H9 (cell line): Measurements from ENCODE around the gene FOXK1. TPM values are rescaled to one million over a fixed set of nuclear protein-coding genes. Genes with fewer than 3 reads are reported as not detected.

Experiments
- DNase-seq: peaks from one replicate; pipeline ENCODE4 v3.0.0-alpha.2; 2017
- H2AFZ ChIP-seq: one replicate; pipeline ENCODE4 v1.6.1; 2013; ENCODE audit warnings: mild to moderate bottlenecking, low read length, control low read depth, moderate library complexity
- H2AK5ac ChIP-seq: 2 replicates; pipeline ENCODE4 v1.6.1; 2013; ENCODE audit warnings: low read length, control low read depth, mixed read lengths; ENCODE audit not compliant: insufficient read length
- H2BK120ac ChIP-seq: one replicate; pipeline ENCODE4 v1.6.1; 2013; ENCODE audit warnings: low read depth, mild to moderate bottlenecking, low read length, control low read depth, inconsistent platforms; ENCODE audit not compliant: poor library complexity, severe bottlenecking
- H2BK12ac ChIP-seq: 2 replicates; pipeline ENCODE4 v1.6.1; 2013; ENCODE audit warnings: low read length, control low read depth, mixed read lengths, low read depth; ENCODE audit not compliant: insufficient read length
- H2BK15ac ChIP-seq: 2 replicates; pipeline ENCODE4 v1.6.1; 2013; ENCODE audit warnings: low read depth, low read length, control low read depth
- H2BK20ac ChIP-seq: one replicate; pipeline ENCODE4 v1.6.1; 2013; ENCODE audit warnings: low read depth, mild to moderate bottlenecking, low read length, control low read depth, inconsistent platforms; ENCODE audit not compliant: poor library complexity, severe bottlenecking
- H2BK5ac ChIP-seq: 2 replicates; pipeline ENCODE4 v1.6.1; 2013; ENCODE audit warnings: low read length, control low read depth, mixed read lengths; ENCODE audit not compliant: insufficient read length
- H3K14ac ChIP-seq: 2 replicates; pipeline ENCODE4 v1.6.1; 2013; ENCODE audit warnings: low read length, control low read depth; ENCODE audit not compliant: insufficient read depth
- H3K18ac ChIP-seq: 2 replicates; pipeline ENCODE4 v1.6.1; 2013; ENCODE audit warnings: low read depth, mild to moderate bottlenecking, mixed read lengths, low read length, control low read depth; ENCODE audit not compliant: insufficient read length
- H3K23ac ChIP-seq: 2 replicates; pipeline ENCODE4 v1.6.1; 2013; ENCODE audit warnings: low read length, control low read depth, mixed read lengths, low read depth; ENCODE audit not compliant: insufficient read length
- H3K23me2 ChIP-seq: 2 replicates; pipeline ENCODE4 v1.6.1; 2013; ENCODE audit warnings: low read depth, mild to moderate bottlenecking, mixed read lengths, low read length, control low read depth; ENCODE audit not compliant: insufficient read length, poor library complexity, severe bottlenecking
- H3K27ac ChIP-seq: 2 replicates; pipeline ENCODE4 v1.5.1; 2013; ENCODE audit warnings: low read length, control low read depth, mixed read lengths, low read depth; ENCODE audit not compliant: insufficient read length
- H3K27me3 ChIP-seq: 2 replicates; pipeline ENCODE4 v1.6.1; 2013; ENCODE audit warnings: low read length, control low read depth, inconsistent platforms; ENCODE audit not compliant: insufficient read depth
- H3K4ac ChIP-seq: 2 replicates; pipeline ENCODE4 v1.6.1; 2013; ENCODE audit warnings: low read depth, mild to moderate bottlenecking, control low read depth, inconsistent platforms, low read length, moderate library complexity
- H3K4me1 ChIP-seq: 2 replicates; pipeline ENCODE4 v1.6.1; 2013; ENCODE audit warnings: low read length, control low read depth, inconsistent platforms; ENCODE audit not compliant: insufficient read depth
- H3K4me2 ChIP-seq: 2 replicates; pipeline ENCODE4 v1.6.1; 2013; ENCODE audit warnings: low read length, control low read depth, mixed read lengths; ENCODE audit not compliant: insufficient read length, insufficient read depth
- H3K56ac ChIP-seq: 2 replicates; pipeline ENCODE4 v1.6.1; 2013; ENCODE audit warnings: low read depth, mild to moderate bottlenecking, mixed read lengths, low read length, control low read depth; ENCODE audit not compliant: insufficient read length
- H3K79me1 ChIP-seq: 2 replicates; pipeline ENCODE4 v1.6.1; 2013; ENCODE audit warnings: low read depth, mild to moderate bottlenecking, moderate library complexity, low read length, control low read depth, inconsistent platforms; ENCODE audit not compliant: insufficient read depth, poor library complexity, severe bottlenecking
- H3K79me2 ChIP-seq: 2 replicates; pipeline ENCODE4 v1.6.1; 2013; ENCODE audit warnings: low read length, control low read depth, inconsistent platforms; ENCODE audit not compliant: insufficient read depth
- H3K9ac ChIP-seq: 2 replicates; pipeline ENCODE4 v1.6.1; 2013; ENCODE audit warnings: low read length, control low read depth, mixed read lengths; ENCODE audit not compliant: insufficient read length; ENCODE audit errors: extremely low read depth
- H3K9me3 ChIP-seq: one replicate; pipeline ENCODE4 v1.6.1; 2013; ENCODE audit warnings: low read depth, low read length, inconsistent platforms; ENCODE audit not compliant: control insufficient read depth
- H3T11ph ChIP-seq: one replicate; pipeline ENCODE4 v1.6.1; 2013; ENCODE audit warnings: mild to moderate bottlenecking, low read length, control low read depth, inconsistent platforms
- H4K20me1 ChIP-seq: one replicate; pipeline ENCODE4 v1.6.1; 2013; ENCODE audit not compliant: control insufficient read depth, insufficient read length, insufficient read depth
- H4K5ac ChIP-seq: 2 replicates; pipeline ENCODE4 v1.6.1; 2013; ENCODE audit warnings: low read depth, mild to moderate bottlenecking, mixed read lengths, low read length, control low read depth; ENCODE audit not compliant: insufficient read length
- H4K8ac ChIP-seq: replicated peaks from 2 replicates; pipeline ENCODE4 v1.6.1; 2013; ENCODE audit warnings: low read length, control low read depth, mixed read lengths, low read depth; ENCODE audit not compliant: insufficient read length
- H4K91ac ChIP-seq: 2 replicates; pipeline ENCODE4 v1.6.1; 2013; ENCODE audit warnings: low read depth, mild to moderate bottlenecking, moderate library complexity, mixed read lengths, low read length, control low read depth; ENCODE audit not compliant: insufficient read length
- H3K27ac Mint-ChIP-seq, 3 experiments: 2 replicates in 2 of 3; 3 replicates in 1 of 3; pipeline ENCODE4 v1.8.0; 2020 to 2021; ENCODE audit warnings: mixed read lengths in 3 of 3, mild to moderate bottlenecking in 1 of 3, moderate library complexity in 1 of 3
- H3K27me3 Mint-ChIP-seq: 2 replicates; pipeline ENCODE4 v1.8.0; 2021; ENCODE audit warnings: low read depth, mild to moderate bottlenecking, moderate library complexity, mixed read lengths
- H3K36me3 Mint-ChIP-seq, 3 experiments: 2 replicates in 2 of 3; 3 replicates in 1 of 3; pipeline ENCODE4 v1.8.0; 2020 to 2021; ENCODE audit warnings: low read depth in 3 of 3, mixed read lengths in 3 of 3; ENCODE audit not compliant: insufficient read depth in 1 of 3
- H3K4me1 Mint-ChIP-seq, 2 experiments: 2 replicates each; pipeline ENCODE4 v1.8.0; 2020; ENCODE audit warnings: mixed read lengths in 2 of 2
- H3K4me3 Mint-ChIP-seq, 2 experiments: 2 replicates in 1 of 2; 3 replicates in 1 of 2; pipeline ENCODE4 v1.8.0; 2020 to 2021; ENCODE audit warnings: mild to moderate bottlenecking in 2 of 2, mixed read lengths in 2 of 2, moderate library complexity in 1 of 2
- H3K9me3 Mint-ChIP-seq, 2 experiments: 2 replicates in 1 of 2; 3 replicates in 1 of 2; pipeline ENCODE4 v1.8.0; 2020; ENCODE audit warnings: mild to moderate bottlenecking in 2 of 2, mixed read lengths in 2 of 2, moderate library complexity in 1 of 2
- WGBS: extraction: QIAGEN DNeasy Blood & Tissue Kit; methylation state at CpG from one replicate; pipeline ENCODE4 v1.1.7; 2013; ENCODE audit warnings: missing lambda C conversion rate, low lambda C conversion rate, mixed read lengths; ENCODE audit not compliant: insufficient read length; ENCODE audit errors: extremely low coverage; 5-methylcytosine and 5-hydroxymethylcytosine counted together
- total RNA-seq: library from RNA; stranded (reverse); gene quantifications from 2 replicates; pipeline ENCODE4 v1.2.1, GENCODE V29; 2021
- TF ChIP-seq, protein P1 (sequence below): fragments of 200-600 bp; sonication (generic); conservative IDR thresholded peaks from 3 replicates; pipeline ENCODE4 v1.8.0; 2021; ENCODE audit warnings: antibody characterized with exemption, mild to moderate bottlenecking

Gene FOXK1
- total RNA-seq, 1 experiment from 2014 or later = 14.4 TPM

DNA sequence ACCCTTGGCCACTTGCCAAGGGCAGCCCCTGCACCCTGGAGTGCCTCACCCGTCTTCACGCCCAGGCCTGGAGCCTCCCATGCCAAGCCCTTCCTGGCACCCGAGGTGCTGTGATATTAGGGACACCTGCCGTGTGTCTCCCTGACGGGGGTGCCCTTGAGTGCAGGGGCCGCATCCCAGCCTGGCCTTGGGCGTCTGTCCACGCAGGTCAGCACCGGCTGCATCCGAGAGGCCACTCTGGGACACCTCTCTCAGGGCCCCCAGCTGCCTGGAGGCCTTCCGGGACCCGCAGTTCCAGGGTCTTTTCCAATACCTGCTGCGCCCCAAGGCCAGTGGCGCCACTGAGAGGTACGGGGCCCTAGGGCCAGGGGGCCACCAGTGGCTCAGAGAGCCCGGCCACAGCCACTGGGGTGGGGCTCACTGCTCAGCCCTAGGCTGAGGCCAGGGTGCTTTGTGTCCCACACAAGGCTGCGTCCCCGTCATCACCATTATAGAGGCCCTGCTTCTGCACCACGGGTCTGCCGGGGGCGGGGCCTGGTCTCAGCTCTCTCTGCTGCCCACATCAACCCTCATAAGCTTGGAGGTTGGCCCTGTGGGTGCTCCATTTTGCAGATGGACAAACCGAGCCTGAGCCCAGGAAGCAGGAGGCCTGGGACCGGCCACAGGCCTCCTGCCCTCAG lies 106.0 kb downstream of the FOXK1 start:
- TF ChIP-seq, protein P1, sequence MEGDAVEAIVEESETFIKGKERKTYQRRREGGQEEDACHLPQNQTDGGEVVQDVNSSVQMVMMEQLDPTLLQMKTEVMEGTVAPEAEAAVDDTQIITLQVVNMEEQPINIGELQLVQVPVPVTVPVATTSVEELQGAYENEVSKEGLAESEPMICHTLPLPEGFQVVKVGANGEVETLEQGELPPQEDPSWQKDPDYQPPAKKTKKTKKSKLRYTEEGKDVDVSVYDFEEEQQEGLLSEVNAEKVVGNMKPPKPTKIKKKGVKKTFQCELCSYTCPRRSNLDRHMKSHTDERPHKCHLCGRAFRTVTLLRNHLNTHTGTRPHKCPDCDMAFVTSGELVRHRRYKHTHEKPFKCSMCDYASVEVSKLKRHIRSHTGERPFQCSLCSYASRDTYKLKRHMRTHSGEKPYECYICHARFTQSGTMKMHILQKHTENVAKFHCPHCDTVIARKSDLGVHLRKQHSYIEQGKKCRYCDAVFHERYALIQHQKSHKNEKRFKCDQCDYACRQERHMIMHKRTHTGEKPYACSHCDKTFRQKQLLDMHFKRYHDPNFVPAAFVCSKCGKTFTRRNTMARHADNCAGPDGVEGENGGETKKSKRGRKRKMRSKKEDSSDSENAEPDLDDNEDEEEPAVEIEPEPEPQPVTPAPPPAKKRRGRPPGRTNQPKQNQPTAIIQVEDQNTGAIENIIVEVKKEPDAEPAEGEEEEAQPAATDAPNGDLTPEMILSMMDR = no peak
- H3K27me3 Mint-ChIP-seq = no peaks in the 10 kb centered on the region

More for the DNA sequence above, 106.0 kb downstream of the FOXK1 start:
- no peak overlapping the region for H2BK15ac ChIP-seq
- no peak overlapping the region for H3K4ac ChIP-seq
- no peaks in the 10 kb centered on the region for H3K79me1 ChIP-seq
- H3K14ac ChIP-seq = no peak overlapping the region
- H3K79me2 ChIP-seq = no peaks in the 10 kb centered on the region
- no peak overlapping the region for H3K18ac ChIP-seq
- H3K23me2 ChIP-seq = peaks cover 5% of the 10 kb centered on the region
- H2BK5ac ChIP-seq = no peak overlapping the region
- no peak overlapping the region for H4K5ac ChIP-seq
- H2BK12ac ChIP-seq = no peak overlapping the region
- H3K4me1 ChIP-seq = no peaks in the 10 kb centered on the region
- no peak overlapping the region for H2AFZ ChIP-seq
- H3K56ac ChIP-seq = no peak overlapping the region
- H3K4me3 Mint-ChIP-seq = no peak overlapping the region
- H2BK20ac ChIP-seq = no peak overlapping the region
- no peaks in the 10 kb centered on the region for H3K27me3 ChIP-seq
- H3K36me3 Mint-ChIP-seq = peaks cover 0 to 19% (median 4%) of the 10 kb centered on the region in 3 experiments; a peak in 4 of 7 replicates
- no peak for DNase-seq
- no CpG with 5 or more reads among the region's 23 CpGs for WGBS
- H3K9ac ChIP-seq = no peak overlapping the region
- no peak overlapping the region for H3K27ac Mint-ChIP-seq
- no peak overlapping the region for H3K4me2 ChIP-seq
- no peaks in the 10 kb centered on the region for H4K20me1 ChIP-seq
- no peak overlapping the region for H4K8ac ChIP-seq
- H3K23ac ChIP-seq = no peak overlapping the region
- H2BK120ac ChIP-seq = no peak overlapping the region
- H3K9me3 Mint-ChIP-seq = no peaks in the 10 kb centered on the region
- H3T11ph ChIP-seq = no peak overlapping the region
- H3K4me1 Mint-ChIP-seq = no peaks in the 10 kb centered on the region
- H3K9me3 ChIP-seq = no peaks in the 10 kb centered on the region
- no peak overlapping the region for H4K91ac ChIP-seq
- no peak overlapping the region for H2AK5ac ChIP-seq
- no peak overlapping the region for H3K27ac ChIP-seq
